Body of pancreas (tissue), 4 donors: Measurements from ENCODE around the gene CPEB4. TPM values are rescaled to one million over a fixed set of nuclear protein-coding genes. Genes with fewer than 3 reads are reported as not detected.

Source experiments
- ATAC-seq: fragments of 150-250 bp; one replicate; pipeline ENCODE4 v1.9.1; 2016
- DNase-seq, 4 donors: peaks; one replicate each; pipeline ENCODE4 v3.0.0-alpha.2; 2019
- H3K27ac ChIP-seq, 4 donors: fragments of 200-600 bp; sonication (generic); 1 replicate in 3 of 4; 2 replicates in 1 of 4; pipeline versions ENCODE4 v1.5.1 to v1.6.1; 2016 to 2019; ENCODE audit warnings: mild to moderate bottlenecking in 1 of 4, mixed read lengths in 1 of 4, moderate library complexity in 1 of 4
- H3K27me3 ChIP-seq, 2 donors: fragments of 200-600 bp; sonication (generic); one replicate each; pipeline ENCODE4 v1.6.0; 2016; ENCODE audit warnings: mild to moderate bottlenecking in 1 of 2
- H3K36me3 ChIP-seq, 2 donors: fragments of 200-600 bp; sonication (generic); replicated peaks in 1 of 2; 2 replicates each; pipeline ENCODE4 v1.5.1; 2016; ENCODE audit warnings: low read depth in 2 of 2; ENCODE audit not compliant: insufficient read depth in 1 of 2
- H3K4me1 ChIP-seq: fragments of 200-600 bp; sonication (generic); one replicate; pipeline ENCODE4 v1.6.0; 2016
- H3K4me3 ChIP-seq, 2 donors: fragments of 200-600 bp; sonication (generic); 1 replicate in 1 of 2; 2 replicates in 1 of 2; pipeline ENCODE4 v1.5.1; 2016 to 2019
- H3K9me3 ChIP-seq, 3 donors: fragments of 200-600 bp; sonication (generic); 1 replicate in 2 of 3; 2 replicates in 1 of 3; pipeline ENCODE4 v1.5.1; 2016
- POLR2A ChIP-seq, 3 donors: fragments of 450-650 bp; IDR thresholded peaks; one replicate each; pipeline ENCODE4 v1.6.1; 2016; ENCODE audit warnings: antibody characterized with exemption in 3 of 3, mild to moderate bottlenecking in 2 of 3
- WGBS, 2 donors: methylation state at CpG; one replicate each; pipeline ENCODE4 v1.1.5; 2017; 5-methylcytosine and 5-hydroxymethylcytosine counted together
- intact Hi-C: fragments of 100-400 bp; cut with DNase I; formaldehyde crosslinking; loops from one replicate; pipeline ENCODE4 v1.15.1; 2023
- total RNA-seq, 2 donors: library from RNA; depleted of rRNA; stranded (reverse); fragments of >200 nt; gene quantifications; one replicate each; pipeline ENCODE4 v1.1.0, GENCODE V29; 2016
- TF ChIP-seq, protein P1 (sequence below), 7 experiments: fragments of 450-650 bp in 4 of 7; fragments of 200-600 bp in 3 of 7; sonication (generic) in 3 of 7; IDR thresholded peaks; one replicate each; pipeline ENCODE4 v1.5.1; 2016 to 2019; ENCODE audit warnings: antibody characterized with exemption in 7 of 7

The CPEB4 gene
- total RNA-seq, 2 donors from 2014 or later = 35.3 to 35.6 TPM

DNA sequence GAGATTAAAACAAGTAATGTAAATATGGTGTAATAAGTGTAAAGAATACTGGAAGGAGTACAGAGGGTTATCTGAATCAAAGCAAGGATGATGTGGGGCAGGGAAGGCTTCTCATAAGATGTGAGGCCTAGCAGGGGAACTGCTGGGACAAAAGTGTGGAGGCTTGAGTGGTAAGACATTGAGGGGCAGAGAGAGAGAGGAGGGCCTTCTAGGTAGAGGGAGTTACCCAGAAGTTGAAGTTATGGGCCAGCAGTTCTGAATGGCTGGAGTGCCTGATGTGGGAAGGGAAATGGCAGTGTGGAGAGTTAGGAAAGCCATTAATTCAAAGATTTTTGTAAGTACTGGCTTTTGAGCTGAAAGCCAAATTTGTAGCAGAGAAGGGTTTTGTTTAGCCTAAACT is 36.8 kb downstream of the CPEB4 start:
- no peak for TF ChIP-seq POLR2A (IDR thresholded peaks at IDR 0.05)
- TF ChIP-seq, protein P1, sequence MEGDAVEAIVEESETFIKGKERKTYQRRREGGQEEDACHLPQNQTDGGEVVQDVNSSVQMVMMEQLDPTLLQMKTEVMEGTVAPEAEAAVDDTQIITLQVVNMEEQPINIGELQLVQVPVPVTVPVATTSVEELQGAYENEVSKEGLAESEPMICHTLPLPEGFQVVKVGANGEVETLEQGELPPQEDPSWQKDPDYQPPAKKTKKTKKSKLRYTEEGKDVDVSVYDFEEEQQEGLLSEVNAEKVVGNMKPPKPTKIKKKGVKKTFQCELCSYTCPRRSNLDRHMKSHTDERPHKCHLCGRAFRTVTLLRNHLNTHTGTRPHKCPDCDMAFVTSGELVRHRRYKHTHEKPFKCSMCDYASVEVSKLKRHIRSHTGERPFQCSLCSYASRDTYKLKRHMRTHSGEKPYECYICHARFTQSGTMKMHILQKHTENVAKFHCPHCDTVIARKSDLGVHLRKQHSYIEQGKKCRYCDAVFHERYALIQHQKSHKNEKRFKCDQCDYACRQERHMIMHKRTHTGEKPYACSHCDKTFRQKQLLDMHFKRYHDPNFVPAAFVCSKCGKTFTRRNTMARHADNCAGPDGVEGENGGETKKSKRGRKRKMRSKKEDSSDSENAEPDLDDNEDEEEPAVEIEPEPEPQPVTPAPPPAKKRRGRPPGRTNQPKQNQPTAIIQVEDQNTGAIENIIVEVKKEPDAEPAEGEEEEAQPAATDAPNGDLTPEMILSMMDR (IDR thresholded peaks at IDR 0.05) = no peak
- H3K4me3 ChIP-seq = no peak overlapping the region
- H3K4me1 ChIP-seq = peaks cover 82% of the 10 kb centered on the region
- no peaks in the 10 kb centered on the region for H3K9me3 ChIP-seq
- peak overlapping the region in 1 of 4 donors; percentile 7 for H3K27ac ChIP-seq
- no peak for ATAC-seq
- H3K36me3 ChIP-seq = no peaks in the 10 kb centered on the region
- no peaks in the 10 kb centered on the region for H3K27me3 ChIP-seq
- intact Hi-C loops = no loop called here
- no peak for DNase-seq

DNA sequence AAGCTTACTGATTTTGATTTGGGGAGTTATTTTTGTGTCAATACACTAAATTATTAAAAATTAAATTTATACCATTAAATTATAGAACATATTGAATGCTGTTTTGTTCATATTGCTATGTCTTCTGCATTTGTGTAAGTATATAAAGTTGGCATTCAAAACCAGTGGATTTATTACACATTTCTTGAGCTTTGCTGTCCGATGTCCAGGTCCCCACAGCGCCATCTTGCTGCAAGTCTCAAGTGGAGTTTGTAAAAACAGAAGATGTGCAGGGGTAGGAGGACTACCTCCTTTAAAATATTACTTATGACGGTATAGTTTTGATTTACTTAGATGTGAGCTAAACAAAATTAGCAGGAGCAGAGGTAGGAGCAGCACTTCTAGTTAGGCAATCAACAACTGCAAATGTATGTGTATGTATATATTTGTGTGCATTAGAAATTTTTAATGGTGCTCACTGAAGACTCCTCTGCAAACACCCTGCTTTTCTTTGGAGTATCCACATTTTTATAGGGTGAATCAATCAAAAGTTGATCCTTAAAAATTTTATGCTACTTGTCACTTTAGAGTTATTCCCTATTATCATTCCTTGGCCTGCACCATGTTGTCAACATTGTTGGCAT is 37.4 kb downstream of the CPEB4 start:
- WGBS, 2 donors = 50 to 54% methylated on average over 3 of the region's 3 CpGs
- Histone ChIP-seq H3K36me3 (no peaks in the 10 kb centered on the region), H3K4me3 (no peak overlapping the region), H3K9me3 (no peaks in the 10 kb centered on the region), H3K27me3 (no peaks in the 10 kb centered on the region), H3K27ac (peak overlapping the region in 2 of 4 donors; percentile 24 to 48), H3K4me1 (peaks cover 78% of the 10 kb centered on the region)
- TF ChIP-seq POLR2A (IDR thresholded peaks at IDR 0.05) = no peak
- TF ChIP-seq, protein P1 (IDR thresholded peaks at IDR 0.05) = peak in 5 of 7 experiments; percentile 26 to 33 (median 31)
- ATAC-seq = no peak
- intact Hi-C loops = no loop called here
- peak in 3 of 4 donors; percentile 44 to 53 (median 46) for DNase-seq

DNA sequence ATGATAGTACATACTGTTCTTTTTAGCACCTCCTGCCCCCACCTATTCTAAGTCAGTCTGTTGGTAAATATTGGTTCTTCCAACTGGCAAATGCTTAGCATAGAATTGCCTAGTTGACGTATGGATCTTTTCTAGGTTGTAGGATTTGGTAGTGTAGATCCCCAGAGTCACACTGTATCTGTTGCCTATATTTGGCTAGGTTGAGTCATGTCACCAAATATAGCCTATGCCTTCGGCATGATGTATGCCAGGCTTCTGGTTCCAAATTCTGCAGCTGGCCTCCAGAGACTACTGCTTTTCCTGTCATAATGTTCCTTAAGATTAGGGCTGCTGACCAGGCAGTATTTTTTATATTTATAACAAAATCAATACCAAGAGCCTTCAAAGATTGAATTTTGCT is 38.2 kb downstream of the CPEB4 start:
- no peaks in the 10 kb centered on the region for H3K27me3 ChIP-seq
- peaks cover 78% of the 10 kb centered on the region for H3K4me1 ChIP-seq
- ATAC-seq = peak; percentile 84
- 23 to 40% methylated on average over 2 of the region's 2 CpGs for WGBS, 2 donors
- no peak for TF ChIP-seq POLR2A (IDR thresholded peaks at IDR 0.05)
- TF ChIP-seq, protein P1 (IDR thresholded peaks at IDR 0.05) = no peak
- intact Hi-C loops = no loop called here
- H3K4me3 ChIP-seq = no peak overlapping the region
- peak overlapping the region in 3 of 4 donors; percentile 33 to 48 (median 40) for H3K27ac ChIP-seq
- no peaks in the 10 kb centered on the region for H3K9me3 ChIP-seq
- DNase-seq = peak in 3 of 4 donors; percentile 53 to 64 (median 53)
- no peaks in the 10 kb centered on the region for H3K36me3 ChIP-seq

DNA sequence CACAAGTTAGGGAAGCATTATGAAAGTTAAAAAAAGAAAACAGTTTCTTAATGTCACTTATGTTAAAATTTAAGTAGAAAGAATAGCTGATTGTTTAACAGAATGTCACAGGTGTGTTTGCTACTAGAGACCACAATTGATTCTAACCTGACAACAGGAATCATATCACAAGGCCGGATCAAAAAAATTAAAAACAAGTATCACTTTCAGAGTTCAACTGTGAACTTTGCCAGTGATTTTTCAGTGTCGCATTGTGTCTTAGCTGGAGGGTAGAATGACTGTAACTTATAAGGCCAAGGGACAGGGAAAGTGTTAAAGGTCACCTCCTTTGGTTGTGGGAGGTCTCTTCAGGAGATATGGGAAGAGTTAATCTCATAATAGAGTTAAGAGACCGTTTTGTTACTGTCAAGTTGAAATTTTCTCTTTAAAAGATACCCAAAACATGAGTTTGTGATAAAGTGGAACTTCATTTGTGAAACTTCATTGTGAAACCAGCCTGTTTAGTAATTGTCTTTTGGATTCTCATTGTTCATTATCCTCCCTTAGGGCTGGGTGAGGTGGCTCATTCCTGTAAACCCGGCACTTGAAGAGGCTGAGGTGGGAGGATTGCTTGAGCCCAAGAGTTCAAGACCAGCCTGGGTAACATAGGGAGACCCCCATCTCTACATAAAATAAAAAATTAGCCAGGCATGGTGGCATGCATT is 40.9 kb downstream of the CPEB4 start:
- Histone ChIP-seq H3K9me3 (no peaks in the 10 kb centered on the region), H3K36me3 (no peaks in the 10 kb centered on the region), H3K27ac (peak overlapping the region in 2 of 4 donors; percentile 20 to 39), H3K27me3 (no peaks in the 10 kb centered on the region), H3K4me1 (peaks cover 79% of the 10 kb centered on the region), H3K4me3 (no peak overlapping the region)
- DNase-seq (no peak), ATAC-seq (no peak)
- TF ChIP-seq, protein P1 (IDR thresholded peaks at IDR 0.05) = no peak
- TF ChIP-seq POLR2A (IDR thresholded peaks at IDR 0.05) = no peak
- WGBS, 2 donors = 32 to 36% methylated on average over 4 of the region's 4 CpGs
- intact Hi-C loops = no loop called here
